Caco-2 (cell line): ENCODE data around the gene ORAI3. TPM values are rescaled to one million over a fixed set of nuclear protein-coding genes. Genes with fewer than 3 reads are reported as not detected.

Source experiments
- BruUV-seq: library from RNA; stranded (reverse); fragments of 400-500 nt; replicated peaks from 2 replicates; lab custom pipeline; 2021; lab: Mats Ljungman, UMichigan
- CTCF ChIA-PET: fragments of 300-600 bp; sonication (Branson Sonifier 250); formaldehyde crosslinking; loops from one replicate; lab custom pipeline; 2022; ENCODE audit warnings: antibody characterized with exemption; lab: Charles Lee
- POLR2A ChIA-PET: fragments of 300-600 bp; sonication (Branson Sonifier 250); formaldehyde crosslinking; loops from one replicate; lab custom pipeline; 2022; ENCODE audit warnings: antibody characterized with exemption; lab: Charles Lee
- DNase-seq, 2 experiments: peaks; one replicate each; pipeline versions ENCODE4 v3.0.0 to v3.0.0-alpha.2; 2020 to 2022
- H3K27me3 ChIP-seq: replicated peaks from 2 replicates; pipeline ENCODE4 v1.6.0; 2011; ENCODE audit warnings: low read length; ENCODE audit not compliant: control insufficient read depth, insufficient read depth
- H3K36me3 ChIP-seq: 2 replicates; pipeline ENCODE4 v1.5.1; 2011; ENCODE audit warnings: low read length; ENCODE audit not compliant: control insufficient read depth, insufficient read depth
- H3K4me1 ChIP-seq: fragments of 250-450 bp; sonication (Bioruptor Pico); 2 replicates; pipeline ENCODE4 v1.5.1; 2020; ENCODE audit warnings: mild to moderate bottlenecking
- H3K4me3 ChIP-seq: 2 replicates; pipeline ENCODE4 v1.5.1; 2011; ENCODE audit warnings: low read depth, mild to moderate bottlenecking, control low read depth, low read length
- H3K9me3 ChIP-seq: fragments of 250-450 bp; sonication (Bioruptor Pico); 2 replicates; pipeline ENCODE4 v1.5.1; 2020; ENCODE audit warnings: mild to moderate bottlenecking, moderate library complexity
- H3K27ac Mint-ChIP-seq: one replicate; pipeline ENCODE4 v1.8.0; 2022; ENCODE audit warnings: mixed read lengths; ENCODE audit not compliant: unreplicated experiment
- H3K27me3 Mint-ChIP-seq: one replicate; pipeline ENCODE4 v1.8.0; 2022; ENCODE audit warnings: mixed read lengths; ENCODE audit not compliant: insufficient read depth, unreplicated experiment
- H3K36me3 Mint-ChIP-seq: one replicate; pipeline ENCODE4 v1.8.0; 2022; ENCODE audit warnings: mild to moderate bottlenecking, mixed read lengths; ENCODE audit not compliant: insufficient read depth, unreplicated experiment
- H3K4me1 Mint-ChIP-seq: one replicate; pipeline ENCODE4 v1.8.0; 2022; ENCODE audit warnings: low read depth, mixed read lengths; ENCODE audit not compliant: unreplicated experiment
- H3K4me3 Mint-ChIP-seq: one replicate; pipeline ENCODE4 v1.8.0; 2022; ENCODE audit warnings: mild to moderate bottlenecking, moderate library complexity, mixed read lengths; ENCODE audit not compliant: unreplicated experiment
- H3K9me3 Mint-ChIP-seq: one replicate; pipeline ENCODE4 v1.8.0; 2022; ENCODE audit warnings: mixed read lengths; ENCODE audit not compliant: unreplicated experiment
- CTCF ChIP-seq, 2 experiments: fragments of 200-600 bp in 1 of 2; IDR thresholded peaks; 1 replicate in 1 of 2; 2 replicates in 1 of 2; pipeline versions ENCODE4 v1.5.1 to v1.8.0; 2011 to 2022; ENCODE audit warnings: antibody characterized with exemption in 1 of 2, control low read depth in 1 of 2, inconsistent platforms in 1 of 2, low read depth in 1 of 2, low read length in 1 of 2, mild to moderate bottlenecking in 1 of 2, moderate library complexity in 1 of 2; ENCODE audit not compliant: insufficient read depth in 1 of 2, severe bottlenecking in 1 of 2, unreplicated experiment in 1 of 2
- intact Hi-C: fragments of 100-400 bp; cut with micrococcal nuclease; formaldehyde crosslinking; loops from one replicate; pipeline ENCODE4 v1.10.0; 2022; ENCODE audit not compliant: unreplicated experiment
- total RNA-seq: library from RNA; stranded (reverse); gene quantifications from 2 replicates; pipeline ENCODE4 v1.2.3, GENCODE V29; 2022

Gene ORAI3
- total RNA-seq, 1 experiment from 2014 or later = 4.7 TPM

DNA sequence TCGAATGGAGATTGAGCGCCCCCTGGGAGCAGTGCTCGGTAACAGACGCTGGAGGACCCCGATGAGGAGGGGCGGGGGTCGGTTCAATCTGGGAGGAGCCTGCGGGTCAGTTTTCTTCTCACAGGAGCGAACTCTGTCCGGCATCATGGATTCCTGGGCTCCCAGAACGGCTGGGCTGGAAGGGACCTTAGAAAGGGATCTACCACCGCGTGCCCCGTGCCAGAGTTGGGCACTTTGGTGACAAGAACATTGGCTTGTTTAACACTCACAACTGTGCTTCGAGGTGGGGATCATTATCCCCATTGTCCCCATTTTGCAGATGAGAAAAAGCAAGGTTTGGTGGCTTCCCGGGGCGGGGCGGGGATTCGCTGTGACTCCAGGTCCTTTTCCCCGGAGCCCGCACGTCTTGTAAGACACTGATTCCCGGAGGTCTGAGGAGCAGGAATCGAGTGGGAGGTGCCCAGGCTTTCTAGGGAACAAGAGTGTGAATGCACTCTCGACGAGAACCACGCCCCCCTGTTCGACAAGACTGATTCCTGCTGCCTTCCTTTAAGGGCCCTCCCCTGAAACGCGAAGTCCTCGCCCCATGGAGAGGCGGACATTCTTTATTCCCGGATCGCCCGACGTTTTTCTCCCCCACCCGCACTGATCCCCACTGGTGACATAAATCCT, 27.0 kb upstream of the ORAI3 start:
- Histone ChIP-seq H3K4me1 (no peaks in the 10 kb centered on the region), H3K36me3 (peaks cover 1% of the 10 kb centered on the region; the same call in 1 of the 2 replicates), H3K9me3 (no peaks in the 10 kb centered on the region), H3K27me3 (no peaks in the 10 kb centered on the region), H3K4me3 (peak overlapping the region; percentile 74)
- H3K9me3 Mint-ChIP-seq = no peaks in the 10 kb centered on the region
- peak overlapping the region; percentile 100 for H3K27ac Mint-ChIP-seq
- peaks cover 18% of the 10 kb centered on the region for H3K36me3 Mint-ChIP-seq
- TF ChIP-seq CTCF (IDR thresholded peaks at IDR 0.05; ENCODE audit: insufficient read depth in 1 of 2, low read depth in 1 of 2, low read length in 1 of 2, severe bottlenecking in 1 of 2, unreplicated experiment in 1 of 2) = peak; percentile 79 to 91
- BruUV-seq = TSS peak; percentile 51
- peak overlapping the region; percentile 100 for H3K4me3 Mint-ChIP-seq
- ChIA-PET POLR2A (no interaction called here), CTCF (interaction anchor here (0.6 to 1.0 kb wide), 2 partner anchors 27 to 78 kb away, joined by 4 to 9 read pairs; partner anchors contain the start of gene ORAI3)
- H3K27me3 Mint-ChIP-seq = no peaks in the 10 kb centered on the region
- no peaks in the 10 kb centered on the region for H3K4me1 Mint-ChIP-seq
- peak; percentile 92 to 94 for DNase-seq
- intact Hi-C loops = loop anchor here (1.0 to 10.0 kb wide), 5 partner anchors 26 to 267 kb away; partner anchors contain the start of genes CTF1, FBRS, PHKG2 and PRR14

DNA sequence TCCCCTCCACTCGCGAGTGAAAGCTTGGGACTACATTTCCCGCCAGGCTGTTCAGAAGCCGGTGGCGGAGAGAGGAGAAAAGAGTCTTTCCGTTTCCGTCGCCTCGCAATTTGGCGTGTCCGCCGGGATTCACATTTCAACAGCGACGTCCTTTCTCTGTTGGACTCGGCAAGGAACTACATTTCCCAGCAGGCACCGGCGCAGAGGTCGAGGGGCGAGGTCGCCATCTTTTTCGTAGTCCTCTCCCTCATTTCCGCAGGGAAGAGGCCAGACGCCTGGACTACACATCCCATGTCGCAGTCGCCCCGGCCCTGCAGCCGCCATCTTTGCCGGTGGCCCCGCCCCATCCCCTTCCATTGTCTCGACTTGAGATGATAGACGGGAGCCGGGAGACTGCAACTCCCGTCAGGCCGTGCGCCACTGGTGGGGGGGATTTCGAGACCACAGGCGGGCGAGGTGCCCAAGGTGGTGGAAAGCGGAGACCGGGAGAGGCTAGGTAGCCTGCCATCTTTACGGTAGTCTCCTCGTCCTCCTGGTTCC, 26.4 kb upstream of the ORAI3 start:
- Mint-ChIP-seq H3K4me1 (no peaks in the 10 kb centered on the region), H3K9me3 (no peaks in the 10 kb centered on the region), H3K27me3 (no peaks in the 10 kb centered on the region), H3K4me3 (peak overlapping the region; percentile 100), H3K27ac (peak overlapping the region; percentile 100), H3K36me3 (peaks cover 18% of the 10 kb centered on the region)
- no peaks in the 10 kb centered on the region for H3K9me3 ChIP-seq
- TSS peak; percentile 71 for BruUV-seq
- intact Hi-C loops = loop anchor here (1.0 to 10.0 kb wide), 3 partner anchors 26 to 268 kb away; partner anchors contain the start of genes CTF1, FBRS and PRR14
- CTCF ChIA-PET = interaction anchor here (0.6 to 1.0 kb wide), 2 partner anchors 27 to 78 kb away, joined by 4 to 9 read pairs; partner anchors contain the start of gene ORAI3
- peaks cover 1% of the 10 kb centered on the region; the same call in 1 of the 2 replicates for H3K36me3 ChIP-seq
- POLR2A ChIA-PET = no interaction called here
- no peak for TF ChIP-seq CTCF (IDR thresholded peaks at IDR 0.05; ENCODE audit: insufficient read depth in 1 of 2, low read depth in 1 of 2, low read length in 1 of 2, severe bottlenecking in 1 of 2, unreplicated experiment in 1 of 2)
- peak; percentile 99 for DNase-seq
- H3K27me3 ChIP-seq = no peaks in the 10 kb centered on the region
- H3K4me1 ChIP-seq = no peaks in the 10 kb centered on the region
- H3K4me3 ChIP-seq = peak overlapping the region; percentile 74

DNA sequence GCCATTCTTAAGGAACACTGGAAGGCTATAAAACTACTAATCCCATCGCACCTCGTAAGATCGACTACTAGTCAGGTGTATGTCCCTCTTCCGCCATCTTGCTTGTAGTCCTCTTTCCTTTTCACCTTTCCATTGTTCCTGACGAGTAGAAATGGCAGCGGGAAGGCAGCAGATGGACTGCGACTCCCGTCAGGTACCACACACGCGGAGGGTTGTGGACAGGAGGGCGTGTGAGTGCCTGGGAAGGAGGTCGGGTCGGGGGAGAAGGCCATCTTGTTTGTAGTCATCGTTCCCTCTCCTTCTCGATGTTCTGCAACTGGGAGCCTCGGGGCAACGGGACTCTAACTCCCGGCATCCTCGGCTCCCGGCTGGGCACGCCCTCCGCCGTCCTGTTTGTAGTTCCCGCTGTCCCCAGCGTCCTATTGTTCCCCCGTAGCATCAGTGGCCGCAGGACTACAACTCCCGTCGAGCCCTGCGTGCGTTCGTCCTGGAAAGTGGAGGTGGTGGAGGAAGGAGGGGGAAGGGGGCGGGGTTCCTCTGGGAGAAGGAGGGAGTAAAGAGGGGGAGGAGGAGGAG, 25.8 kb upstream of the ORAI3 start:
- TF ChIP-seq CTCF (IDR thresholded peaks at IDR 0.05; ENCODE audit: insufficient read depth in 1 of 2, low read depth in 1 of 2, low read length in 1 of 2, severe bottlenecking in 1 of 2, unreplicated experiment in 1 of 2) = no peak
- no peaks in the 10 kb centered on the region for H3K9me3 ChIP-seq
- peaks cover 1% of the 10 kb centered on the region; the same call in 1 of the 2 replicates for H3K36me3 ChIP-seq
- H3K4me3 ChIP-seq = peak overlapping the region; percentile 49
- Mint-ChIP-seq H3K4me3 (peak overlapping the region; percentile 100), H3K36me3 (peaks cover 18% of the 10 kb centered on the region), H3K27ac (peak overlapping the region; percentile 100), H3K4me1 (no peaks in the 10 kb centered on the region), H3K27me3 (no peaks in the 10 kb centered on the region), H3K9me3 (no peaks in the 10 kb centered on the region)
- H3K4me1 ChIP-seq = no peaks in the 10 kb centered on the region
- no TSS peak for BruUV-seq
- ChIA-PET POLR2A (interaction anchor here (0.6 kb wide), 1 partner anchor 576 kb away, joined by 3 read pairs; no protein-coding TSS in a partner anchor), CTCF (no interaction called here)
- no peaks in the 10 kb centered on the region for H3K27me3 ChIP-seq
- intact Hi-C loops = loop anchor here (1.0 to 10.0 kb wide), 3 partner anchors 27 to 268 kb away; partner anchors contain the start of genes CTF1, FBRS and PRR14
- DNase-seq = peak; percentile 97 to 99
